Measurements from ENCODE around the gene SEMA3F.

The SEMA3F gene

DNA sequence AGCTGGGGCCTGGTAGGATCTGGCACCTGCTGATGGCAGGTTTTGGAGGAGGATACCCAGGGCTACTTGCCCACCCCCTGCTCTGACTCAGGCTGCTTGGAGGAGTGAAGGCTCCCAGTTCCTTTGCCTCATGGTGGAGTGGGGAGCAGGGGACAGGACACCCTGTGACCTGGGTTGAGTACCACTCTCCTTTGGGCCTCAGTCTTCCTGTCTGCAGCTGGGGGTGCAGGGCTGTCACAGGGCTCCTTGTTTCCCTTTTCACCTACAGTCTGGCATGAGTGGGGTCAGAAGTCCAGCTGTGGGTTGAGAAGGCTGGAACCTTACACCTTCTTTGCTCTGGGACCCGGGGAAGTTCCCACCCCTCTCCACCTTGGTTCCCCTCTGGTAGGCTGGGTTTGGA lies 14.7 kb downstream of the SEMA3F start:
- no peak for DNase-seq

DNA sequence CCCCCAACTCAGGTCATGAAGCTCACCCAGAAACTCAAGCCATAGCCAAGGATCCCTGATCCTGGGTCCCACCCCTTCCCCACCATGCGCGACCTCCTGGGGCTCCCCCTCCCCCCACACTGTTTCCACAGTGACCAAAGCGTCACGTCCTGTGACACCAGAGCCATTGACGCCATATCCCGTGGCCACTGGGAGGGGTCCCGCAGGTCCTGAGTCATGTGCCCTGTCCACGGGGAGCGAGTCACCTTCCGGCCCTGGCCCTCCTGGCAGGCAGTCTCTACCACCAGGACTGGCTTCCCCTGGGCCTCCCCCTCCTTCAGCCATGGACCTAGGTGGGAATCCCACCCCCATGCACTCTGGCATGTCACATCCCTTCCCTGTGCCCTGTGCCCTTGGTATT lies 15.6 kb downstream of the SEMA3F start:
- no peak for DNase-seq

DNA sequence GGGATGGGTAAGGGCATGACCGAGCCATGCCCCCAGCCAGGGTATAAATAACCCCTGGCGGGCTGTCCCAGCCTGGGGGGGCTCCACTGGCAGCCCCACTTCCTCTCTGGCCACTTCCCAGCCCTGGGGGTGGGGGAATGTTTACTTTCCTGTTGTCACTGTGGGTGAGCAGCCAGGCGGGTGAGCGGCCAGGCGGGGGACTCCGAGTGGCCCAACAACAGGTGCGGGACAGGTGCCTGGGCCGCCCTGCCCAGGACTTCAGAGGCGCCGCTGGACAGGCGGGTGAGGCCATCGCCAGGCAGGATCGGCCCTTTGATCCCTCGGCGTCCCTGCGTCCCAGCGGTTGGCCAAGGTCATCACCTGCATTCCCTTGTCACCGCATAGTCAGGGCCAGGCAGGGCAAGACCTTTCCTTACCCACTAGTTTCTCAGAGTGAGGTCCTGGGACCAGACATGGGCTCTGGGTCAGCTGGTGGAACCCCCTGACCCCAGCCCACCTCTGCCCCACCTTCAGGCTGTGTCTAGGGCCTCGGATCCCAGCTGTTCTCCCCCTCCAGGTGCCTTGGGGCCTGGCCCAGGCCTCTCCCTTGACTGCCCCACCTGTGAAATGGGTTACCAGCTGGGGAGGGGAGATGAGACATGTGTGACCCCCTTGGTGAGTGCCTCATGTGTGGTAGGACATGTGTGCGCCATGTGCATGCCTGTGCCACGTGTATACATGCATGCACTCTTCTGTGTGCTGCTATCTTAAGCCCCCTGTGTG lies 16.6 kb downstream of the SEMA3F start:
- no peak for DNase-seq

DNA sequence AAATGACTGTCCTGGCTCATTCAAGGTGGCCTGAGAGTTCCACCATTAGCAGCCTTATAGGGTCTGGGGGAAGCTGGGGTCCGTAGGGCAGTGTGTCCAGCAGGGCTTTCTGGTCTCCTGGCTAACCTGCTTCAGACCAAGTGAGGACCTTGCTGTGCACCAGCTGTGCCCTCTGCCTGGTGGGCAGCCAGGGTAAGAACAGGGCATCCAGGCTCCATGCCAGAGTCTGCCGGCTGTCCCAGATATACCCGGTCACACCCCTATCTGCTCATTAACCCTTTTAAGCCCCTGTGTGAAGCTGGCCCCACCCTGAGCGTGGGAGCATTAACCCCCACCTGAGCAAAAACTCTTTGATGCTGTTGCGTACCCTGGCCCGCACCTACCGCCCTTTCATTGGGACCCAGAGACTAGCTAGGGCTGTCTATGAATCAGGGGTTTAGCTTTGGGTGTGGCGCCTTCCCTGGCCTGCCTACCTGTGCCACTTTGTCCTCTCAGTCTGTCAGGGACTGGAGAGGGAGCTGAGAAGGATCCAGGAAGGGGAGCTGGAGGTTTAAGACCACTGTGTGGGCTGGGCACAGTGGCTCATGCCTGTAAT lies 17.6 kb downstream of the SEMA3F start:
- no peak for DNase-seq

DNA sequence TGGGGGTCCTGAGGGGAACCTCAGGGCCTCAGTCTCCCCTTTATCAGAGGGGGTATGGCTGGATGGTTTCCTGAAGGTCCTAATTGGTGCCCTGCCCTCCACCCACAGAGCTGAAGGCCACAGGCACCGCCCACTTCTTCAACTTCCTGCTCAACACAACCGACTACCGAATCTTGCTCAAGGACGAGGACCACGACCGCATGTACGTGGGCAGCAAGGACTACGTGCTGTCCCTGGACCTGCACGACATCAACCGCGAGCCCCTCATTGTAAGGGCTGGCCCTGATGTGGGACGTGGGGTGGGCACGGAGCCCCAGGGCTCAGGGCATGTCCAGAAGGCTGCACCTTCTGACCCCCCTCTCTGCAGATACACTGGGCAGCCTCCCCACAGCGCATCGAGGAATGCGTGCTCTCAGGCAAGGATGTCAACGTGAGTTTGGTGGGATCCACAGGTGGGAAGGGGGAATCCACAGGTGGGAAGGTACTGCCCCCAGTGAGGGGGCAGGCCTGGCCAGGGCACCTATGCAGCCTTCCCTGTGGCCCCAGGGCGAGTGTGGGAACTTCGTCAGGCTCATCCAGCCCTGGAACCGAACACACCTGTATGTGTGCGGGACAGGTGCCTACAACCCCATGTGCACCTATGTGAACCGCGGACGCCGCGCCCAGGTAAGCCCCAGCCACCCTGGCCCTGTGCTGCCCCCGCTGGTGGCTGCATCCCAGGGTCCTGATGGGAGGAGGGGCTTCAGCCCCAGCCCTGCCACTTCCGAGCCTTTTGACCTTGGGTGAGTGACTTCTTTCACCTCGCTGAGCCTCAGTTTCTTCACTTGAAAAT lies 18.8 kb downstream of the SEMA3F start:
- DNase-seq, result no peak

DNA sequence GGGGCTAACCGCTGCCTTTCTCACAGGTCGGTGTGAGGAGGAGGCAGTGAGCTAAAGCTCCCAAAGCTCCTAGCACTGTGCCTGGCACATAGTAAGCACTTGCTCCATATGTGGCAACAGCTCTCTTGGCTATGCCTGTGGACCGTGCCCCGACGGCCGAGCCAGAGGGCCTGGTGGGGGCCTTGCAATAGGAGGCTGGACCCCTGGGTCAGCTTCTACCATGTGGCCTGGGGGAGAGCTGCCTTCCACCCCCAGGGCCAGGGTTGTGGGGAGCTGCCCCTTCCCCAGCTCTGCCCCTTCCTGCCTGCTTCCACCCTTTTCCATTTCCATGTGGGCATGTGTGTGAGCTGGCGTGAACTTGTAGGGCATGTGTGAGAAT lies 19.4 kb downstream of the SEMA3F start:
- DNase-seq, result no peak

DNA sequence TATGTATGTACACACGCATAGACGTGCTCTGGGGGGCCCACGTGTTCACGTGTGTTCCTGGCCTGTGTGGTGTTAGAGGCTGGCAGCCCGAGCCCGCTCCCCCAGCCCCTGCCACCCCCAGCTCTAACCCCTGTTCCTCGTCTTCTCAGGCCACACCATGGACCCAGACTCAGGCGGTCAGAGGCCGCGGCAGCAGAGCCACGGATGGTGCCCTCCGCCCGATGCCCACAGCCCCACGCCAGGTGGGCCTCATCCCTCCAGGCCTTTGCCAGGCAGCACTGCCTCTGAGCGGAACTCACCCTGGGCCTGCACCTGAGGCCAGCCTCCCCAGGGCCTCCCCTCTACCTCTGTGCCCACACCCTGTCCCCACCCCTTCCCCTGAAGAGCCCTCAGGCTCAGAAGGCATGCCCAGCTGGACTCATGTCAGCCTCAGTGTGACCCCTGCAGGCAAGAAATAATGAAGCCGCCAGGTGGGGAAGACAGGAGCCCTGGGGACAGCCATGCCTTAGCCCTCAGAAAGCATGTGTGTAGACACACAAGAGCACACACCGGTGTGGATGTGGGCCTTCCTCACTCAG lies 19.9 kb downstream of the SEMA3F start:
- no peak for DNase-seq

DNA sequence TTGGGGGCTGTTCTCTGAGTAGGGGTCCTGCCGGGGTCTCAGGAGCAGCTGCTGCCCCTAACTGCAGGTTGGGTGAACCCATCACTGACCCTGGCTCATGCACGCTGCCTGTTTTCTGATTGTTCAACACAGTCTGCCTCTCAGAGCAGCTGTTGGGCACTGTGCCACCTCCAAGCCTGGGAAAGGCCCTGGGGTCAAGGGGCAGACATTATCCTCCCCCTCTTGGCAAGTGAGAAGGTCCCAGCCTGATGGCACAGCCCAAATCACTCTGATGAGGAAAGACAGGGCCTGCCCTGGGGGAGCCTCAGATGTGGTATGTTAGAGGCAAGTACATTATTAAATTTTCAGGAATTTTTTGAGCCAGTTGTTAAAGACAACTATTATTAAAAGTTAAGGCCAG lies 22.2 kb downstream of the SEMA3F start:
- DNase-seq, result peak in 1 of 58 donors; percentile 6

DNA sequence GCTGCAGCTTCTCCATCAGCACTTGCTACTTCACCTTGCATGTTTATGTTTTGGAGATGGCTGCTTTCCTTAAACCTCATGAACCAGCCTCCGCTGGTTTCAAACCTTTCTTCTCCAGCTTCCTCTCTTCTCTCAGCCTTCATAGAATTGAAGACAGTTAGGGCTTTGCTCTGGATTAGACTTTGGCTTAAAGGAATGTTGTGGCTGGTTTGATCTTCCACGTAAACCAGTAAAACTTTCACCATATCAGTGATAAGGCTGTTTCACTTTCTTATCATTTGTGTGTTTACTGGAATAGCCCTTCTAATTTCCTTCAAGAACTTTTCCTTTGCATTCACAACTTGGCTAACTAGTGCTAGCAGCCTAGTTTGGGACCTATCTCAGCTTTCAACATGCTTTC lies 24.6 kb downstream of the SEMA3F start:
- no peak for DNase-seq

DNA sequence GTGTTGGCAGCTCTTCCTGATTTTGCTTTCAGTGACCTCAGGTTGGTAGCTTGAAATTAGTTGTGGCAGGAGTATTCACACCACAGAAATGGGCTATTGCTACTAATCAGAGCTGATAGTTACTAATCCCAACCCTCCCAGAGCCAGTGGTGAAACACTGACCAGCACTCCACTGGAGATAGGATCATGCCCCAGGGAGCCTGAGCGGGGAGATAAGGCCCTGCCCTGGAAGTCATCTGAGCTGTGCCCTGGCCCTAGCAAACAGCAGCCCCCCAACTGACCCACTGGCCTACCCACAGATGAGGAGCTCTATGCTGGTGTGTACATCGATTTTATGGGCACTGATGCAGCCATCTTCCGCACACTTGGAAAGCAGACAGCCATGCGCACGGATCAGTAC lies 26.9 kb downstream of the SEMA3F start:
- DNase-seq, result no peak

DNA sequence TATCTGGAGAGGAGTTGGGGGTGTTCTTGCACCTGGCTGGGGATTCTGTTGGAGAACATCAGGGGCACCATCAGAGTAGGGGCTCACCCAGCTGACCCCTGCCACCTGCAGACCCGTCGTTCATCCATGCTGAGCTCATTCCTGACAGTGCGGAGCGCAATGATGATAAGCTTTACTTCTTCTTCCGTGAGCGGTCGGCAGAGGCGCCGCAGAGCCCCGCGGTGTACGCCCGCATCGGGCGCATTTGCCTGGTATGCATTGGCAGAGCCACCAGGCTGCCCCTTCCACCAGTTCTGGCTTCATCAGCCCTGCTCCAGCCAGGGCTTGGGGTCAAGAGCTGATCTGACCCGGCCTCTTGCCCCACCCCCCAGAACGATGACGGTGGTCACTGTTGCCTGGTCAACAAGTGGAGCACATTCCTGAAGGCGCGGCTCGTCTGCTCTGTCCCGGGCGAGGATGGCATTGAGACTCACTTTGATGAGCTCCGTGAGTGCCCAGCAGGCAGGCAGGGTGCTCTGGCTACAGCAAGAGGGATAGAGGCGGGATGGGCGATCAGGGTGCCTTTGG lies 27.5 kb downstream of the SEMA3F start:
- DNase-seq, result no peak

DNA sequence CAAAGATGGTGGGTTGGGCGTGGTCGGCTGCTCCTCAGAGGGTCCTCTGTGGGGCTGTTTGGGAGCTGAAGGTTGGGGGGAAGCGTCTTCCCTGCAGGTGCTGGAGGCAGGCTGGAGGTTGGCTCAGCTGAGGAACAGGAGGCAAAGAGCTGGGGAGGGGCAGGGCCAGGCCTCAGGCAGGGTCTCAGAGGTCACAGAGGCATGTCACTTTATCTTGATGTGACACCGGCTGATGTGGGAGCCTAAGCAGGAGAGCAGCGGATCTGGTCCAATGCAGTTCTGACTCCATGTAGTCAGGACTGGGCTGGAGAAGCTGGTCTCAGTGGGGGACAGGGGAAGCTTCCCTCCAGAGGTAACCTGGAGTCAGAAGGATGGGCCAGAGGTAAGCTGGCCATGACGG lies 28.6 kb downstream of the SEMA3F start:
- no peak for DNase-seq

DNA sequence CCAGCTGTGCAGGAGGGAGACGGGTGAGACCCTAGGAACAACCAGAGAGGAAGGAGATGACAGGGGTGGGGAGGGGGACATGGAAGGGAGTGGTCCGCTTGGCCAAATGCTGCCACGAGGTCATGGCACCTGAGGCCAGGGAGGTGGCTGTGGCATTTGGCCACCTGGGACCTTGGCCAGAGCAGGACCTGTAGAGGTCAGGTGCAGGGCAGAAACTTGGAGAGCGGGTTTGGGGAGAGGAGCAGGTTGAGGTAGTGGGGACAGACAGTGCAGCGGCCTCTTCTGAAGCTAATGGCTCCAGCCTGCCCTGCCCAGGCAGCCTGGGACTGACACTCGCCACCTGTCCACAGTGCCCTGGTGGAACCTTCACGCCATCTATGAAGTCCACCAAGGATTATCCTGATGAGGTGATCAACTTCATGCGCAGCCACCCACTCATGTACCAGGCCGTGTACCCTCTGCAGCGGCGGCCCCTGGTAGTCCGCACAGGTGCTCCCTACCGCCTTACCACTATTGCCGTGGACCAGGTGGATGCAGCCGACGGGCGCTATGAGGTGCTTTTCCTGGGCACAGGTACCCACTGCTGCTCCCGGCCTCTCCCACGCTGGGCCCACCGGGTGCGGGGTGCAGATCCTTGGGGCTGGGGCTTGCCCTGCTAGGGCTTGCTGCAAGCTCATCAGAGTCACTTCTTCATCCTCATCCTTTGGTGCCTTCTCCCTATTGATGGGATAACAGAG lies 29.3 kb downstream of the SEMA3F start:
- no peak for DNase-seq

DNA sequence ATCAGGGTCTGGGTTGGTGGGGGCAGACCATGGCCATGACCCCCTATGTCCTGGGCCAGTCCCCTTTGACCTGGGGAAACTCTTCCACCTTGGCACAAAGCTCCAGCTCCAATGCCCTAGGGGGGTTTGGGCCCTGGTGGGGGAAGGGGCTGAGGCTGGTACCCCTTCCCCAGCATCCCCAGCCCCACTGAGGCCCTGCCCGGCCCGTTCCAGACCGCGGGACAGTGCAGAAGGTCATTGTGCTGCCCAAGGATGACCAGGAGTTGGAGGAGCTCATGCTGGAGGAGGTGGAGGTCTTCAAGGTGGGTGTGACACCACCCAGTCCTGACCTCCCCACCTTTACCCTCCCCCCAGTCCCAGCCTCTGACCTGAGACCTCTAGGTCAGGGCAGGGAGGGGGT lies 30.1 kb downstream of the SEMA3F start:
- DNase-seq, result no peak

DNA sequence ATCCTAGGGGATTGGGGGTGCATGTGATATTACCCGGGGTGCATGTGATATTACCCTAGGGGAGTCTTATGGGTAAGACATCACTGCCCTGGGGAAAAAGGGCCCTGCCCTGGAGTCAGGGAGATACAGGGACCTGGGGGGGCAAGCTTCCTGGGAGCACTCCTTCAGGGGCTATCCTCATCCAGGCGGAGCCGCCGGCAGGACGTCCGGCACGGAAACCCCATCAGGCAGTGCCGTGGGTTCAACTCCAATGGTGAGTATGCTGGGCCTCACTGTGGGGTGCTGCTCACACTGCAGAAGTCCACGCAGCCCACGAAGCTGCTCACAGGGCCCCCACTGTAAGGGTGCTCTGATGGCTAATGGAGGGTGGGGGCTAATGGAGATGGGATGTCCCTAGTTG lies 31.0 kb downstream of the SEMA3F start:
- DNase-seq, result no peak

DNA sequence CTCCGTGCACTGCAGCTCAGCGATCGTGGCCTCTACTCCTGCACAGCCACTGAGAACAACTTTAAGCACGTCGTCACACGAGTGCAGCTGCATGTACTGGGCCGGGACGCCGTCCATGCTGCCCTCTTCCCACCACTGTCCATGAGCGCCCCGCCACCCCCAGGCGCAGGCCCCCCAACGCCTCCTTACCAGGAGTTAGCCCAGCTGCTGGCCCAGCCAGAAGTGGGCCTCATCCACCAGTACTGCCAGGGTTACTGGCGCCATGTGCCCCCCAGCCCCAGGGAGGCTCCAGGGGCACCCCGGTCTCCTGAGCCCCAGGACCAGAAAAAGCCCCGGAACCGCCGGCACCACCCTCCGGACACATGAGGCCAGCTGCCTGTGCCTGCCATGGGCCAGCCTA lies 32.6 kb downstream of the SEMA3F start:
- no peak for DNase-seq

DNA sequence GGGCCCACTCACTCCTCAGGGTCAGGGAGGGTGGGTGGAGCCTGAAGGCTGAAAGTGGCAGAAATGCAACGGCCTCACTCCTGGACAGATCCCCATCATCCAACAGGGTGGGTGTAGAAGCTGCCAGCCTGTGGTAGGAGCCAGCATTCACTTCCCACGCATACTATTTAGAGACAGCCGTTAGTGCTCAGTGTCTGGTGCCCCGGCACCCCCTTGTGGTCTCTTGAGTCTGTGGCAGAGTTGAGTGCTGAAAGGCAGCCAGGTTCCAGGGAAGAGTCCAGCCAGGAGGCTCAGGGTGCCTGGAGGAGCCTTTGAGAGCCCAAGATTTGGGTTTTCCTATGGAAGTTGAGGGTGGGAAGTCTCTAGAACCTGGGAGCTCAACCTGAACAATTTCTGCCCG lies 34.1 kb downstream of the SEMA3F start:
- DNase-seq, result peak in 54 of 58 donors; percentile 13 to 90 (median 57)

DNA sequence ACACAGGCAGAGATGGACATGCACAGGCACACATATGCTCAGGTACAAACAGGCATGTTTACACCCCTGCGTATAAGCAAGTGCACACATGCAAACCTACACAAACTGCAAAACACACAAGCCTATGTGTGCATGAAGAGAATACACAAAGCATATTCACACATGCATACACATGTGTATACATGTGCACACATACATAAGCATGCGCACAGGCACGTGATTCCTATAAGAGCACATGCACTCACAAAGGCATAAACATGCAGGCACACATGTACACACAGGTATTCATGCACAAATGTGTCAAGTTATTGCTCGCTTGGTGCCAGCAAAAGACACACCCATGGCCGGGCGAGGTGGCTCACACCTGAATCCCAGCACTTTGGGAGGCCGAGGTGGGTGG lies 34.9 kb downstream of the SEMA3F start:
- DNase-seq, result no peak

DNA sequence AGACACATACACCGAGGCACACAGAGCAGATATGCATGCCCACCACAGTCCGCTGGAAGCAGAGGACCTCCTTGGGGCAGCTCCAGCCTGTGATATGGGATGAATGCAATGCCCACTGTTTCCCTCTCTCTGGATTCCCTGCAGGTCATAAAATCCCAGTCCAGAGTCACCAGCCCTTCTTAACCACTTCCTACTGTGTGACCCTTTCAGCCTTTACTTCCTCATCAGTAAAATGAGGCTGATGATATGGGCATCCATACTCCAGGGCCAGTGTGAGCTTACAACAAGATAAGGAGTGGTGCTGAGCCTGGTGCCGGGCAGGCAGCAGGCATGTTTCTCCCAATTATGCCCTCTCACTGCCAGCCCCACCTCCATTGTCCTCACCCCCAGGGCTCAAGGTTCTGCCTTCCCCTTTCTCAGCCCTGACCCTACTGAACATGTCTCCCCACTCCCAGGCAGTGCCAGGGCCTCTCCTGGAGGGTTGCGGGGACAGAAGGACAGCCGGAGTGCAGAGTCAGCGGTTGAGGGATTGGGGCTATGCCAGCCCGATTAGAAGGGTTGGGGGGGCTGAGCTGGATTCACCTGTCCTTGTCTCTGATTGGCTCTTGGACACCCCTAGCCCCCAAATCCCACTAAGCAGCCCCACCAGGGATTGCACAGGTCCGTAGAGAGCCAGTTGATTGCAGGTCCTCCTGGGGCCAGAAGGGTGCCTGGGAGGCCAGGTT lies 36.0 kb downstream of the SEMA3F start, which contains the start of gene GNAT1:
Gene GNAT1 (plus strand): TSS at position 675 of the 725 bp plus-strand sequence. CDS start 116 bp downstream, outside the sequence.
- no peak for DNase-seq

DNA sequence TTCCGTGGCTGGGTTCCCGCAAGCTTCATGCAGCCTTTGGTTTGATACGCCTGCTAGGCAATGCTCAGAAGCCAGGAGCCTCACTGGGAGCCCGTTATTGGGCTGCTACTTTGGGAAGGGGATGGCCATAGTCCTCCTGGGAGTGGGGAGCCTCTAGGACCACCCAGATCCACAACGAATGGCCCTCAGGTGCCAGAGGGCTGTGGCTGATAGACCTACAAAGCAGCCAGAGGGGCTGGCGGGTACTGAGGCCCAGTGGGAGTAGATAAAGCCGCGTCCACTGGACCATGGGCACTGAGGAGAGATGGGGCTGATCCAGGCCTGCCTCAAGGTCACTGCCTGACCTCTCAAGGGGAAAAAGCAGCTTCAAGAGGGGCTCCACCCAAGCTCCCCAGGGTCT lies 37.0 kb downstream of the SEMA3F start:
- DNase-seq, result no peak
